HG02610 (cell line): ENCODE measurements around the gene HELT.
"Not testable (repeated sequence)": the region's sequence is repeated elsewhere in the genome, so short reads cannot be mapped to it uniquely, and the experiment has no call there.

Source experiments
- ATAC-seq: cut with Tn5 transposase; IDR thresholded peaks from one replicate; pipeline ENCODE4 v1.9.1; 2021; ENCODE audit warnings: mild to moderate bottlenecking, moderate library complexity; ENCODE audit not compliant: unreplicated experiment

HELT gene

GRCh38 chr4:185035284-185035683, 17.0 kb downstream of the HELT start:
- no peak for ATAC-seq

- no peak for ATAC-seq
Measured at GRCh38 chr4:185036019-185036418, 17.7 kb downstream of the HELT start.

- no peak for ATAC-seq
Measured at GRCh38 chr4:185036842-185037241, 18.6 kb downstream of the HELT start.

GRCh38 chr4:185039508-185040273, 21.4 kb downstream of the HELT start:
- ATAC-seq = peak; percentile 77

GRCh38 chr4:185040523-185040922, 22.2 kb downstream of the HELT start:
- no peak for ATAC-seq

- not testable (repeated sequence) for ATAC-seq
Measured at GRCh38 chr4:185050286-185050685, 32.0 kb downstream of the HELT start.

- ATAC-seq = not testable (repeated sequence)
Measured at GRCh38 chr4:185051283-185051682, 33.0 kb downstream of the HELT start.

- no peak for ATAC-seq
Measured at GRCh38 chr4:185053746-185054145, 35.5 kb downstream of the HELT start.

GRCh38 chr4:185054272-185054671, 36.0 kb downstream of the HELT start:
- no peak for ATAC-seq

- ATAC-seq = no peak
Measured at GRCh38 chr4:185054886-185055285, 36.6 kb downstream of the HELT start.

- no peak for ATAC-seq
Measured at GRCh38 chr4:185061610-185062009, 43.3 kb downstream of the HELT start.

GRCh38 chr4:185062606-185063005, 44.3 kb downstream of the HELT start:
- ATAC-seq = no peak

- no peak for ATAC-seq
Measured at GRCh38 chr4:185066179-185066578, 47.9 kb downstream of the HELT start.

GRCh38 chr4:185068837-185069236, 50.5 kb downstream of the HELT start:
- ATAC-seq = no peak
